Sigmoid colon (tissue), 7 donors: ENCODE data around the gene TRIM5. TPM values are rescaled to one million over a fixed set of nuclear protein-coding genes. Genes with fewer than 3 reads are reported as not detected.
A peak's percentile ranks its signal among the peaks of the same experiment; 100 is the strongest.

Experiments used
- DNase-seq: peaks from one replicate; pipeline ENCODE4 v3.0.0-alpha.2; 2019
- H3K27ac ChIP-seq, 4 donors: fragments of 200-600 bp; sonication (generic); one replicate each; pipeline ENCODE4 v1.5.1; 2016 to 2019; ENCODE audit warnings: mild to moderate bottlenecking in 1 of 4
- H3K27me3 ChIP-seq, 3 donors: fragments of 200-600 bp; sonication (generic); one replicate each; pipeline ENCODE4 v1.5.1; 2019; ENCODE audit warnings: mild to moderate bottlenecking in 1 of 3
- H3K36me3 ChIP-seq, 4 donors: fragments of 200-600 bp; sonication (generic); one replicate each; pipeline ENCODE4 v1.5.1; 2016 to 2019
- H3K4me1 ChIP-seq, 4 donors: fragments of 200-600 bp; sonication (generic); one replicate each; pipeline ENCODE4 v1.5.1; 2017 to 2019
- H3K4me3 ChIP-seq, 4 donors: fragments of 200-600 bp; sonication (generic); one replicate each; pipeline ENCODE4 v1.5.1; 2017 to 2019; ENCODE audit warnings: mild to moderate bottlenecking in 2 of 4, moderate library complexity in 1 of 4
- H3K9me3 ChIP-seq, 4 donors: fragments of 200-600 bp in 3 of 4; sonication (generic) in 3 of 4; one replicate each; pipeline versions ENCODE4 v1.5.1 to v1.6.1; 2013 to 2019
- CTCF ChIP-seq, 4 experiments: fragments of 450-650 bp in 3 of 4; fragments of 200-600 bp in 1 of 4; IDR thresholded peaks; one replicate each; pipeline ENCODE4 v1.5.1; 2016 to 2019; ENCODE audit warnings: antibody characterized with exemption in 4 of 4, mild to moderate bottlenecking in 3 of 4, moderate library complexity in 2 of 4
- EP300 ChIP-seq, 4 donors: sonication (generic); formaldehyde crosslinking; IDR thresholded peaks; one replicate each; pipeline ENCODE4 v1.6.1; 2017; ENCODE audit warnings: antibody characterized with exemption in 4 of 4
- POLR2A ChIP-seq, 2 donors: fragments of 450-650 bp; IDR thresholded peaks; one replicate each; pipeline ENCODE4 v1.6.1; 2016; ENCODE audit warnings: antibody characterized with exemption in 2 of 2, mild to moderate bottlenecking in 2 of 2, moderate library complexity in 2 of 2
- POLR2AphosphoS5 ChIP-seq, 4 donors: sonication (generic); formaldehyde crosslinking; IDR thresholded peaks; one replicate each; pipeline ENCODE4 v1.6.1; 2017; ENCODE audit warnings: antibody characterized with exemption in 4 of 4
- WGBS, 2 donors: extraction: QIAGEN DNeasy Blood & Tissue Kit; methylation state at CpG; one replicate each; pipeline ENCODE4 v1.1.7; 2013; 5-methylcytosine and 5-hydroxymethylcytosine counted together
- intact Hi-C: fragments of 100-400 bp; cut with DNase I; formaldehyde crosslinking; loops from one replicate; pipeline ENCODE4 v1.15.1; 2023
- polyA plus RNA-seq, 3 donors: library from polyadenylated mRNA; stranded (reverse); fragments of 200-250 nt; gene quantifications; one replicate each; pipeline ENCODE4 v1.2.3, GENCODE V29; 2013
- total RNA-seq, 4 donors: library from RNA; depleted of rRNA; stranded (reverse); fragments of >200 nt; gene quantifications; one replicate each; pipeline ENCODE4 v1.1.0, GENCODE V29; 2016
- donor health status: healthy with polysubstance abuse.
- donor health status: Bipolar disorder and iron deficiency.
- donor health status: healthy.

TRIM5 gene
- total RNA-seq (10 to 100 TPM; 11.7 to 29.9 (median 14.3) TPM), polyA plus RNA-seq (10 to 100 TPM in 1 of 3 donors, 1 to 10 TPM in 2; 5.4 to 12.4 (median 7.2) TPM)

DNA sequence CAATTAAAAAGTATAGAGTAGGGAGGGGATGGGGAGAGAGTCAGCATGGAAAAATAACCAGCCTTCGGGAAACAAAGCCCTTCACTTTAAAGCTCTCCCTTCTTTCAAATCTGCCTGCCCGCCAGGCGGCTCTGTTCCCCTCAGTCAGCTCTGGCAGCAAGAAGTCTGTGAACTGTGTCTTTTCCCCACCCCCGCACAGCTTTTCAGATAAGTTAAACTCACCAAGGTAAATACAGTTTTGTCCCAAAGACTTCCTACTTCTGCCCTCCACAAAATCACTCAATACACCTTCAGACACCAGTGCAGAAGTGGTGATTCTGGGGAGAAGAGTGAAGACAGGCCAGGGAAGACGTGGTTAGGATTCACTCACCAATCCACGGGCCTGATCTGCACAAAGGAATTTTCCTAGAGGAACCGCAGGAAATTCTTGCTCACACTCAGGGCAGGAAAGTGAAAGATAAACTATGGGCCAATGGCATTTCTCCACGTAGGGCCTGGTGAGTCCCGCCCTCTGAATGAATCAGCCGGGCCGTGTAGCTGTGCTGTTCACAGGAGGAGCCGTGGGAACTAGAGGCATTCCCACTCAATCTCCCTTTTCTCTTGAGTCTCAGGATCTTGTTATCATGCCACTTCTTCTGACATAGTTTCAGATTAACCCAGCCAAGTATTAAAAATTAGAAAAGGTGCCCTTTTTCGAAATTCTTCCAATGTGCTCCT, at the start of gene TRIM5:
TSS of gene TRIM5 (minus strand) at position 429 of the 717 bp plus-strand sequence. CDS start 4,897 bp downstream, outside the sequence.
- WGBS, 2 donors = 1 to 2% methylated on average over 13 of the region's 13 CpGs
- peaks cover 0 to 5% (median 2%) of the 10 kb centered on the region in 4 donors for H3K36me3 ChIP-seq
- DNase-seq = peak; percentile 95
- peak within 1 kb of the TSS; percentile 24 to 53 (median 49) for H3K4me3 ChIP-seq
- peaks cover 0 to 35% (median 26%) of the 10 kb centered on the region in 4 donors for H3K4me1 ChIP-seq
- peak within 1 kb of the TSS; percentile 89 to 93 (median 90) for H3K27ac ChIP-seq
- H3K9me3 ChIP-seq = no peaks in the 10 kb centered on the region
- intact Hi-C loops = loop anchor here (2.0 to 10.0 kb wide), 4 partner anchors 86 to 790 kb away; partner anchors contain the start of genes CAVIN3, OR52N2 and TRIM3
- peak; percentile 51 to 84 (median 76) for TF ChIP-seq POLR2AphosphoS5 (IDR thresholded peaks at IDR 0.05)
- TF ChIP-seq EP300 (IDR thresholded peaks at IDR 0.05) = no peak
- peak in 1 of 2 donors; percentile 31 for TF ChIP-seq POLR2A (IDR thresholded peaks at IDR 0.05)
- TF ChIP-seq CTCF (IDR thresholded peaks at IDR 0.05) = peak; percentile 20 to 56 (median 50)
- H3K27me3 ChIP-seq = no peaks in the 10 kb centered on the region

- H3K9me3 ChIP-seq = no peaks in the 10 kb centered on the region
- no peak for DNase-seq
- no peaks in the 10 kb centered on the region for H3K4me1 ChIP-seq
- H3K27me3 ChIP-seq = no peaks in the 10 kb centered on the region
- WGBS, 2 donors = 94 to 97% methylated on average over 1 of the region's 1 CpG
- H3K4me3 ChIP-seq = no peak overlapping the region
- intact Hi-C loops = no loop called here
- H3K36me3 ChIP-seq = no peaks in the 10 kb centered on the region
- TF ChIP-seq POLR2A (IDR thresholded peaks at IDR 0.05) (no peak), POLR2AphosphoS5 (IDR thresholded peaks at IDR 0.05) (no peak), EP300 (IDR thresholded peaks at IDR 0.05) (no peak), CTCF (IDR thresholded peaks at IDR 0.05) (no peak)
- no peak overlapping the region for H3K27ac ChIP-seq
Measured at GRCh38 chr11:5727691-5728090, 42.8 kb upstream of the TRIM5 start.

GRCh38 chr11:5726351-5726750, 41.5 kb upstream of the TRIM5 start:
- Histone ChIP-seq H3K9me3 (no peaks in the 10 kb centered on the region), H3K4me3 (no peak overlapping the region), H3K4me1 (no peaks in the 10 kb centered on the region), H3K36me3 (no peaks in the 10 kb centered on the region), H3K27me3 (no peaks in the 10 kb centered on the region), H3K27ac (no peak overlapping the region)
- no peak for TF ChIP-seq CTCF (IDR thresholded peaks at IDR 0.05)
- no peak for TF ChIP-seq POLR2A (IDR thresholded peaks at IDR 0.05)
- no peak for TF ChIP-seq EP300 (IDR thresholded peaks at IDR 0.05)
- TF ChIP-seq POLR2AphosphoS5 (IDR thresholded peaks at IDR 0.05) = no peak
- intact Hi-C loops = no loop called here
- no peak for DNase-seq
- 87 to 93% methylated on average over 1 of the region's 1 CpG for WGBS, 2 donors

DNA sequence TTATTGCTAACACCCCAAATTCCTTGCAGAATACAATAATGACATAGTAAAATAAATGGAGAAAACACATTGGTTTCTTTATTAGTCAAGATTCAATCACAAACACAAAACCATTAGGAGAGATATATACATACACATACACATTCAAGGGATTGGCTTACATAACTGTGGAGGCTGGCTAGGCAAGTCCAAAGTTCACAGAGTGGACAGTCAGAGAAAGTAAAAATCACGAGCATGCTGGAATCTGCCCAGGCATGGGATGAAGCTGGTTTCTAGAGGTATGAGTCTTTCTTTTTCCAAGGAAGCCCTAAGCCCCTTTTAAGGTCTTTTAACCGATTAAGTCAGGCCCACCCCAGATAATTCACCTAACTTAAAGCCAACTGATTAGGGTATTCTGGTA, 37.7 kb upstream of the TRIM5 start:
- TF ChIP-seq POLR2AphosphoS5 (IDR thresholded peaks at IDR 0.05) (no peak), POLR2A (IDR thresholded peaks at IDR 0.05) (no peak), CTCF (IDR thresholded peaks at IDR 0.05) (no peak), EP300 (IDR thresholded peaks at IDR 0.05) (no peak)
- no peak for DNase-seq
- Histone ChIP-seq H3K36me3 (no peaks in the 10 kb centered on the region), H3K27ac (no peak overlapping the region), H3K4me3 (no peak overlapping the region), H3K9me3 (no peaks in the 10 kb centered on the region), H3K27me3 (no peaks in the 10 kb centered on the region), H3K4me1 (no peaks in the 10 kb centered on the region)
- WGBS, 2 donors = 52 to 79% methylated on average over 2 of the region's 2 CpGs
- intact Hi-C loops = no loop called here
